DOHH2 (cell line): ENCODE data around the gene UBA7.

Experiments used
- EZH2phosphoT487 ChIP-seq: fragments of 200-600 bp; sonication (generic); IDR thresholded peaks from 2 replicates; pipeline ENCODE4 v1.6.1; 2017; ENCODE audit warnings: borderline replicate concordance, mild to moderate bottlenecking, antibody characterized with exemption, low read length, moderate library complexity, mixed read lengths
- TF ChIP-seq, protein P1 (sequence below): fragments of 200-600 bp; sonication (generic); IDR thresholded peaks from one replicate; pipeline ENCODE4 v1.5.1; 2014; ENCODE audit warnings: antibody characterized with exemption, mild to moderate bottlenecking, low read depth, low read length; ENCODE audit not compliant: poor library complexity, severe bottlenecking

DNA sequence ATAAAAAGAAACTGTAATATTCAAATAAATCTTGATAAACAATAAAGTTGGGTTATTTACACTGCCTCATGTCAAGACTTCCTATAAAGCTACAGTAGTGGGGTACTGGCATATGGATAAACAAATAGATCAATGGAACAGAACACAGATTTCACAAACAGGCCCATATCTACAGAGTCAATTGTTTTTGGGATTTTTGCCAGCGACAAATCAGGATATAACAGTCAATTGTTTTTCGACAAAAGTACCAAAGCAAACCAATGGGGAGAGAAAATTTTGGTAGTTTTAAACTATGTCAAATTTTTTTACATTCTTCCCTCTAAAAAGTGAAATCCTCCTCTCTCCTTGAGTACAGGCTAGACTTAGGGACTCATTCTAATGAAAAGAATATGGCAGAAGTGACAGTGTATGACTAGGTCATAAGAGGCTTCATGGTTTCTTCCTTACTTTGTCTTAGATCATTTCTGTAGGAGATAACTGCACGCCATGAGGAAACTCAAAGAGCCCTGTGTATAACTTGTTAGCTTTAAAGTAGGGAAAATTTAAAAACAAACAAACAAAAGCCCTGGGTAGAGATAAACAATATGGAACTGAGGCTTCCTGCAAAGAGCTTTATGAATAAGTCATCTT lies 44.4 kb downstream of the UBA7 start:
- TF ChIP-seq, protein P1, sequence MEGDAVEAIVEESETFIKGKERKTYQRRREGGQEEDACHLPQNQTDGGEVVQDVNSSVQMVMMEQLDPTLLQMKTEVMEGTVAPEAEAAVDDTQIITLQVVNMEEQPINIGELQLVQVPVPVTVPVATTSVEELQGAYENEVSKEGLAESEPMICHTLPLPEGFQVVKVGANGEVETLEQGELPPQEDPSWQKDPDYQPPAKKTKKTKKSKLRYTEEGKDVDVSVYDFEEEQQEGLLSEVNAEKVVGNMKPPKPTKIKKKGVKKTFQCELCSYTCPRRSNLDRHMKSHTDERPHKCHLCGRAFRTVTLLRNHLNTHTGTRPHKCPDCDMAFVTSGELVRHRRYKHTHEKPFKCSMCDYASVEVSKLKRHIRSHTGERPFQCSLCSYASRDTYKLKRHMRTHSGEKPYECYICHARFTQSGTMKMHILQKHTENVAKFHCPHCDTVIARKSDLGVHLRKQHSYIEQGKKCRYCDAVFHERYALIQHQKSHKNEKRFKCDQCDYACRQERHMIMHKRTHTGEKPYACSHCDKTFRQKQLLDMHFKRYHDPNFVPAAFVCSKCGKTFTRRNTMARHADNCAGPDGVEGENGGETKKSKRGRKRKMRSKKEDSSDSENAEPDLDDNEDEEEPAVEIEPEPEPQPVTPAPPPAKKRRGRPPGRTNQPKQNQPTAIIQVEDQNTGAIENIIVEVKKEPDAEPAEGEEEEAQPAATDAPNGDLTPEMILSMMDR = no peak
- no peak for TF ChIP-seq EZH2phosphoT487
